Kidney epithelial cell (primary cell): ENCODE data around the gene HIRA. TPM values are rescaled to one million over a fixed set of nuclear protein-coding genes. Genes with fewer than 3 reads are reported as not detected.

Experiments
- DNase-seq: peaks from one replicate; pipeline ENCODE4 v3.0.0-alpha.2; 2010; ENCODE audit warnings: low read depth
- H3K27me3 ChIP-seq: 2 replicates; pipeline ENCODE4 v1.6.0; 2011; ENCODE audit warnings: low read length; ENCODE audit not compliant: control insufficient read depth, insufficient read depth
- H3K36me3 ChIP-seq: 2 replicates; pipeline ENCODE4 v1.5.1; 2011; ENCODE audit warnings: low read length; ENCODE audit not compliant: control insufficient read depth, insufficient read depth
- H3K4me3 ChIP-seq: 2 replicates; pipeline ENCODE4 v1.5.1; 2011; ENCODE audit warnings: low read depth, mild to moderate bottlenecking, control low read depth, low read length
- total RNA-seq: library from RNA; depleted of rRNA; stranded (reverse); fragments of >200 nt; gene quantifications from 2 replicates; pipeline ENCODE4 v1.2.3, GENCODE V29; 2015
- TF ChIP-seq, protein P1 (sequence below): IDR thresholded peaks from 2 replicates; pipeline ENCODE4 v1.5.1; 2011; ENCODE audit warnings: mild to moderate bottlenecking, moderate library complexity, low read length, control low read depth, inconsistent platforms; ENCODE audit not compliant: insufficient read depth, poor library complexity, severe bottlenecking

HIRA gene
- total RNA-seq, 1 donor from 2014 or later, result 31.8 TPM

DNA sequence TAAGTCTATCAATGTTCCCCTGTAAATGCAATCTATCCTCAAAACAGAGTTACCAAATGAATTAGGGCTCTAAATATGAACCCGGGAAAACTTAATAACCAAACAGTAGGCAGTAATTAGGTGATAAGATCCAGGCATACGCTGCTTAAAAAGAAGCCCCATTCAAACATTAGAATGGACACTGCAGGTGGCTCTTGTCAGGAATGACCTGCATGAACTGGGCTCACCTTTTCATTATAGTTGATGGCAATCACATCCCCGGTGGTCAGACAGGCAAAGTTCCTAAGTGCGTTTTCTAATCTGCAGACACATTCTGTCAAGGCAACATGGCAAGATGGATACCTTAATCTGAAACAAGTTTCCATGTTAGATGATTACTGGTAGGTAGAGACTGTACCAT lies 33.4 kb upstream of the HIRA start:
- no peak for DNase-seq
- TF ChIP-seq, protein P1, sequence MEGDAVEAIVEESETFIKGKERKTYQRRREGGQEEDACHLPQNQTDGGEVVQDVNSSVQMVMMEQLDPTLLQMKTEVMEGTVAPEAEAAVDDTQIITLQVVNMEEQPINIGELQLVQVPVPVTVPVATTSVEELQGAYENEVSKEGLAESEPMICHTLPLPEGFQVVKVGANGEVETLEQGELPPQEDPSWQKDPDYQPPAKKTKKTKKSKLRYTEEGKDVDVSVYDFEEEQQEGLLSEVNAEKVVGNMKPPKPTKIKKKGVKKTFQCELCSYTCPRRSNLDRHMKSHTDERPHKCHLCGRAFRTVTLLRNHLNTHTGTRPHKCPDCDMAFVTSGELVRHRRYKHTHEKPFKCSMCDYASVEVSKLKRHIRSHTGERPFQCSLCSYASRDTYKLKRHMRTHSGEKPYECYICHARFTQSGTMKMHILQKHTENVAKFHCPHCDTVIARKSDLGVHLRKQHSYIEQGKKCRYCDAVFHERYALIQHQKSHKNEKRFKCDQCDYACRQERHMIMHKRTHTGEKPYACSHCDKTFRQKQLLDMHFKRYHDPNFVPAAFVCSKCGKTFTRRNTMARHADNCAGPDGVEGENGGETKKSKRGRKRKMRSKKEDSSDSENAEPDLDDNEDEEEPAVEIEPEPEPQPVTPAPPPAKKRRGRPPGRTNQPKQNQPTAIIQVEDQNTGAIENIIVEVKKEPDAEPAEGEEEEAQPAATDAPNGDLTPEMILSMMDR, result no peak
- peaks cover 7% of the 10 kb centered on the region for H3K36me3 ChIP-seq

DNA sequence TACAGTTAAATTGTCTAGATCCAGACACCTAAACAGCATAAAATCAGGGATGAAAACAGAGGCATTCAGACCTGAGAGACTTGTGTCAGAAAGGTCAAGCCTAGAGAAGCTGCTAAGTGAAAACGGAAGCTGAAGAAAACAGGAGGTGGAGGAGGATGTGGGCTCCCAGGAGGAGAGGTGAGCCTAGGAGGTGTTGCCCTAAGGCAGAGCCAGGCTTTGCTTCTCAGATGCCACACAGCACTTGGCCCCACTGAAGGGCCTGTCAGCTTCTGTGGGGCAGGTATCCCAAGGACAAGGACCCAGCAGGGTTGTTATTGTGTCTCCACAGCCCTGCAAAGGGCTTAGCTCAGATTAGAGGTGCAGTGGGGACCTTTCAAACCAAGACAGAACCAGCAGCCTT lies 33.0 kb upstream of the HIRA start:
- H3K4me3 ChIP-seq, result no peak overlapping the region
- H3K36me3 ChIP-seq, result peaks cover 7% of the 10 kb centered on the region
- H3K27me3 ChIP-seq, result no peaks in the 10 kb centered on the region
- TF ChIP-seq, protein P1, result no peak
- DNase-seq, result no peak

More for the DNA sequence above, 33.4 kb upstream of the HIRA start:
- Histone ChIP-seq H3K4me3 (no peak overlapping the region), H3K27me3 (no peaks in the 10 kb centered on the region)

DNA sequence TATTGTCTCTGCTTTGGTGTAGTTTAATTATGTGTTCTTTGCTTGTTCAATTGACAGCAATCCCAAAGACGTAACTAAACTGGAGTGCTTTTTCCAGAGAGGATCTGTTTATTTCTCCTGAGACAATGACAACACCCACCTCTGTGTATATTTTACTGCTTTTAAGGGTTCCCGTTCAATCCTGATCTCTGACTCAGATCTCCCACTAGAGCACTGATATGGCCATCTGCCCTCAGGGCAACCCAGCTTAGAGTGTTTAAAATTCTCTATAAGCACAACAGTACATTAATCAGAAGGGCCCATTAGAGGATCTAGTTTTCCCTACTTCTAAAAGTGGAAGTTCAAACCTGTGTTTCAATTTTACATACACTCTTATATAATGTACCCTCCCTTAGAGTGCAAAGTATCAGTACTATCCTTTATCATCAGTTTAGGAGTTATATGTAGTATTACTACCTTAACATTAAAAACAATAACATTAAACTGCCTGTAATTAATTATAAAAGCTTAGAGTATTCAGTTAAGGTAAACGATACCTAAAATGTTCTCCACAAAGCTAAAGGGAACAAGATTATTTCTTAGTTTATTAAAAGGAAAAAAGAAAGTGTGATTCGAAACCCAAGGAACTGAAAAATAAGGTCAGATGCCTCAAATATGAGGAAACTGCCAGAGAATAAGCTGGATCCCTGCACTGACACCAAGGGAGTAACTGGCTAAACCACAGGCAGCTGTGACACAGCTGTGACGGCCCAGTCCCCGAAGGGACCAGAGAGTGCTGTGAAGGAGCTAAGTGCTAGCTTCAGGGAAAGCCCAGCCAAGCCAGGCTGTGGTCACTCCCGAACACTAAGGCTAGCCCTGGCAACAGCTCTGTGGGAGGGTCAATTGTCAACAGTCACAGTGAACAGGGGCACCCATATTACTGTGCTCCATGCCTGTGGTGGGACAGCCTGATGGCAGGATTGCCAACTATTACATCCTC lies 32.2 kb upstream of the HIRA start:
- TF ChIP-seq, protein P1, result no peak
- H3K36me3 ChIP-seq, result peaks cover 5% of the 10 kb centered on the region
- no peak for DNase-seq

DNA sequence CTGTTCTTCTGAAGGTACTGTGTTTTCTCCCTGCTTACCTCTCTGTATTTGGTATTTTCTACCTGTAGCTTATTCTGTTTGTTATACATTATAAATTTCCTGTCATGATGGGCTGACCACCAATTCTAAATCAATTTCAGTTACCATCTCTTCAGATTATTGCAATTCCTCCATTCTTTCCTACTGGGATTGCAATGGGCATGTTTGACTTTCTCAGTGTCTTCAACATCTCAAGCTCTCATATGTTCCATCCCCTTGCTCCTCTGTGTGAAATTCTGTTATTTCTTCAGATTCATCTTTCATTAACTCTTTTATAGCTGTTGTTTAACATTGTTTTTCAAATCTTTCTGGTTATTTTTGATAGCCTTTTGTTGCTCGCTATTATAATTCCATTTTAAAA lies 31.5 kb upstream of the HIRA start:
- no peak for DNase-seq
- Histone ChIP-seq H3K36me3 (peaks cover 5% of the 10 kb centered on the region), H3K27me3 (no peaks in the 10 kb centered on the region), H3K4me3 (no peak overlapping the region)
- TF ChIP-seq, protein P1, result no peak

More for the DNA sequence above, 32.2 kb upstream of the HIRA start:
- Histone ChIP-seq H3K4me3 (no peak overlapping the region), H3K27me3 (no peaks in the 10 kb centered on the region)

DNA sequence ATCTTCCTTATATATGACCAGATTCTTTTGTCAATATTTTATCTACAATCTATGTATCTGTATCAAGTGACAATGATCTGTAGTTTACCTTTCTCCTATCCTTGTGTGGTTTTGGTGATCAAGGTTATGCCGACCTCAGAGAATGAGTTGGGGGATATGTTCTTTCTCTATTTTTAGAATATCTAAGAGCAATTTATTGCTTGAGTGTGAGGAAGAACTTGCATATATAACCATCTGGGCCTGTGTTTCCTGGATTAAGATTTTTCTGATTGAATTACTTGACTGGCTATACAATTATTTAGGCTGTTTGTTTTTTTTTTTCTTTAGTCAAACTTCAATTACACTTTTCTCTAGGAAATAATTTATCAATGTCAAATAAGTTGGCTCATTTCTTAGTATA lies 30.0 kb upstream of the HIRA start:
- peaks cover 2% of the 10 kb centered on the region for H3K36me3 ChIP-seq
- H3K4me3 ChIP-seq, result no peak overlapping the region
- no peak for DNase-seq
- H3K27me3 ChIP-seq, result no peaks in the 10 kb centered on the region
- TF ChIP-seq, protein P1, result no peak

DNA sequence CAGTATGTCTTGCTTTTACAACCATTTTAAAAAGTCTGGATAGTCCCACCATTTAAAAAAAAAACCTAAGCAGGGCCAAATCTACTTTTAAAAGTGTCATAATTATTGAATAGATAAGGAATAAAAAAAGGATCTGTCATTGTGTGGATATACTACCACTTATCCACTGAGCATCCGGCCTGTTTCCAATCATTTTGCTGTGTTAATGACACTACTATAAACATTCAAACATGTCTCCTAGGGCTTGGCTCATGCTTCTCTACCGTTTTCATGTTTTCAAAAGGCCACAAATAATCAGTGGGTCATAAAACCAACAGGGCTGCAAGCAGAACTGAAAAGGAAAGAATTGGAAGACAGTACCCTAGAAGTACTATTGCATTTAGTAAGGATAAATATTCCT lies 28.5 kb upstream of the HIRA start:
- no peak for DNase-seq
- H3K36me3 ChIP-seq, result peaks cover 2% of the 10 kb centered on the region
- TF ChIP-seq, protein P1, result no peak

More for the DNA sequence above, 28.5 kb upstream of the HIRA start:
- Histone ChIP-seq H3K4me3 (no peak overlapping the region), H3K27me3 (no peaks in the 10 kb centered on the region)
